IPS-18c (cell line): Measurements from ENCODE around the gene FAAP100.
"Not testable (repeated sequence)": the region's sequence is repeated elsewhere in the genome, so short reads cannot be mapped to it uniquely, and the experiment has no call there.

Experiments used
- H3K4me3 ChIP-seq: 2 replicates; pipeline ENCODE4 v1.7.0; 2013; ENCODE audit warnings: low read depth, mild to moderate bottlenecking, low read length, moderate library complexity; ENCODE audit not compliant: insufficient read depth
- H3K9me3 ChIP-seq: one replicate; pipeline ENCODE4 v1.6.1; 2013; ENCODE audit warnings: mild to moderate bottlenecking, low read length, moderate library complexity; ENCODE audit not compliant: control insufficient read depth, insufficient read depth

FAAP100 gene

DNA sequence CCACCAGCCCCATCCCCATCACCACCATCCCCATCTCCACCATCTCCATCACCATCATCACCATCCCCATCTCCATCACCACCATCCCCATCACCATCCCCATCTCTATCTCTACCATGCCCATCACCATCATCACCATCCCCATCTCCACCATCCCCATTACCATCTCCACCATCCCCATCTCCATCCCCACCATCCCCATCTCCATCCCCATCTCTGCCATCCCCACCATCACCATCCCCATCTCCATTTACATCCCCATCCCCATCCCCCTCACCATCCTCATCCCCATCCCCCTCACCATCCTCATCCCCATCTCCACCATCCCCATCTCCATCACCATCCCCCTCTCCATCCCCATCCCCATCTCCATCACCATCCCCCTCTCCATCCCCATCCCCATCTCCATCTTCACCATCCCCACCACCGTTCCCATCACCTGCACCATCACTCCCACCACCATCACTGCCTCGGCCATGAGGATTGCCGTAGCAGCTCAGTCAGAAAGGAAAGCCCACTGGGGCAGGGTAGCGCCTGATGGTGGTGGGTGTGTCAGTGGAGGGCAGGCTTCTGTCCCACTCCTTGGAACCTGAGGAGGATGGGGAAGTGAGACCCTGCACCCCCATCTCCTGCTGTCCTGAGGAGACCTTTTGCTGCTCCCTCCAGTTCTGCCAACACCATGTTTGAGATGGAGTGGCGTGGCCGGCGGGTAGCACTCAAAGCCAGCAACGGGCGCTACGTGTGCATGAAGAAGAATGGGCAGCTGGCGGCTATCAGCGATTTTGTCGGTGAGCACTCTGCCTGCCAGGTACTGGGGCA, 16.5 kb downstream of the FAAP100 start:
- H3K4me3 ChIP-seq, result no peak overlapping the region
- H3K9me3 ChIP-seq, result no peaks in the 10 kb centered on the region

DNA sequence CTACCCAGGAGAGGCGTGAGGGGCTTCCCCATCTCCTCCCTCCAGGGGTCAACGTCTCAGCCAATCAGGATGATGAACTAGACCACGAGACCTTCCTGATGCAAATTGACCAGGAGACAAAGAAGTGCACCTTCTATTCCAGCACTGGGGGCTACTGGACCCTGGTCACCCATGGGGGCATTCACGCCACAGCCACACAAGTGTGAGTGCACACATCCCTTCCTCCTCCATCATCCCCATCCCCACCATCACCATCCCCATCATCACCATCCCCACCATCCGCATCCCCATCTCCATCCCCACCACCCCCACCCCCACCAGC, 17.2 kb downstream of the FAAP100 start:
- Histone ChIP-seq H3K4me3 (no peak overlapping the region), H3K9me3 (no peaks in the 10 kb centered on the region)

DNA sequence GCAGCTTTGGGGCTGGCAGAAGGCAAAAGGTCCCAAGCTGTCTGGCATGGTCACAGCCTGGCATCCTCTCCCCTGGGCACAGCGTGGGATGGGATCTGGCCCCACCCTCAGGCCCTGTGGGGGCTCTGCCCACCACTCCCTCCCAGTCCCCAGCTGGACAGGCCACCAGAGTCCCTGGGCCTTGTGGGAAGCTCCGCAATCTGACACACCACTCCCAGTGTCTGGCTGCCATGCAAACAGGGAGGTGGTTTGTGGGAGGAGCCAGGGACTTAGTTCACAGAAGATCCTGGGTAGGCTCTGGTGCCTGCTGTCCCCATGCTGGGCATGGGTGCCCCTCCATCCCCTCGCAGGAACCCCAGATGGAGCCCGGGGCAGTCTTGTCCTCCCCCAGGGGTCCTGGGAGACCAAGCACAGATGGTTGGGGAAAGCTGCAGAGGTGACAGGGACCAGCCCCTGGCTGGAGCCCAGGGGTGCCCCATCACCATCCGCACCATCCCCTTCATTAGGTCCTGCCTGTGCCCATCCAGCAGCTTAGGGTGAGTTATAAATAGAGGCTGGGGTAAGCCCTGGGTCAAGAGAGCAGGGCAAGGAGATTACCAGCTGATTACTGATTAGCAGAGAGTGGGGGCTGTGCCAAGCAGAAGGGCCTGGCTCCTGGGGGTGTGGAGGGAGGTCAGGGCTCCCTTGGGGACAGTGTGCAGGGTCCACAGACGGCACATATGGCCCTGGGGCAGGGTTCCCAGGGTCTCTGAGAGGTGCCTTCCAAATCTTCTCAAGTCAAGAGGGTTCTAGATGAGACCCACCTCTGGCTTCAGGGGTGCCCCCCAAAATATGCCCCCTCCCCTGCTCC, 17.8 kb downstream of the FAAP100 start:
- no peaks in the 10 kb centered on the region for H3K9me3 ChIP-seq

DNA sequence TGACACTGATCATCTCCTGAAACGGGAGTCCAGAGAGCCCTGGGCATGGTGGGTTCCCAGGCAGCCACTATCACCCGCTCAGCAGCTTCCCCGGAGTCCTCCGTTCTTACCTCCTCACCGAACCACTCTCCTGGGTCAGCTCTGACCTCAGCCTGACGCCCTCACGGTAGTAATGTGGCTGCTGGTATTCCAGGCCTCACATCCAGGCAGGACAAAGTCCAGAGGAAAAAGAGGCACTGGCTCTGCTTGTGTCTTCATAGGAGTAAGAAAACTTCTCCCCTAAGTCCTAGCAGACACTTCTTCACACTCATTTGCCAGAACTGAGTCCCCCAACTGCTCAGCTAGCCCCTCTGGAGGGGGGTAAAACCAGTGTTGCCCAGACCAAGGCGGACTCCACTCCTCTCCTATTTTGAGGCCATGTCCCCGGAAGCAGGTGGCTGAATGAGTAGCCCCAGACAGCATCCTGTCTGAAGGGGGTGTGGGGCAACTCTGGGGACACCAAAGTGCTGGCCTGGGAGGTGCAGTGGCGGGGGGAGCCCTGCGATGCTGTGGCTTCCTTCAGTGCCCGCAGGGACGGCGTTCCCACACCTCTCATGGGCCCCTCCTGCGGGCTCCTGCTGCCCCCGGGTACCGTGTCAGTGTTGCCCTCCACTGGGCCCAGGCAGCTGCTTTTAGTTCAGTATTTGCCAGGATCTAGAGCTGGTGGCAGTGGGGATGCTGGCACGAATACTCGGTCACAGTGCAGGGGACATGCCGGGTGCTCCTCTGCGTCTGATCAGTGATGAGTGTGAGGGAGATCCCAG, 18.6 kb downstream of the FAAP100 start:
- Histone ChIP-seq H3K9me3 (no peaks in the 10 kb centered on the region), H3K4me3 (no peak overlapping the region)

More for the DNA sequence above, 17.8 kb downstream of the FAAP100 start:
- no peak overlapping the region for H3K4me3 ChIP-seq

DNA sequence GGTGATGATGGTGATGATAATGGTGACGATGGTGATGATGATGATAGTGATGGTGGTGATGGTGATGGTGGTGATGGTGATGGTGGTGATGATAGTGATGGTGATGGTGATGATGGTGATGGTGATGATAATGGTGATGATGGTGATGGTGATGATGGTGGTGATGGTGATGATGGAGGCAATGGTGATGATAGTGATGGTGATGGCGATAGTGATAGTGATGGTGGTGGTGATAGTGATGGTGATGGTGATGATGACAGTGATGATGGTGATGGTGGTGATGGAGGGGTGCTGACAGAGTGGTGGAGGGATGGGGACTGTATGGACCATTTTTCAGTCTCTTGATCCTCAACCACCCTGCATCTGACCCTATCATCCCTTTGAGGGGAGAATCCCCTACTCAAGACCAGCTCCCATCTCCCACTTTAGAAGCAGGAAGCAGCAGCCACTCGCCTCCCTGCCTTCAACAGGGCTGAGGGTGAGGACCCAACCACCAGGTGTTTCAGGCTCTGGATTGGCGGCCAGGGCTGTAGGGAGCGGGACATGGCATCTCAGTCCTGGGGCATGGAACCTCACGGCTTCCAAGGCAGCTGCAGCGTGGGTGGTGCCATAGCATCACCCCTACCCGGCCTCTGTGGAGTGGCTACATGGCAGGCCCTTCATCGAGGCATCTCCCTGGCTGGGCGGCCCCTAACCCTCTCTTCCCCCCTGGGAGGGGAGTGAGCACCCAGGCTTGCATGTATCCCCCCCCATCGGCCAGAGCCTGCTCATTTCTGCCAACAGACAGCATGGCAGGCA, 19.5 kb downstream of the FAAP100 start:
- Histone ChIP-seq H3K9me3 (no peaks in the 10 kb centered on the region), H3K4me3 (no peak overlapping the region)

DNA sequence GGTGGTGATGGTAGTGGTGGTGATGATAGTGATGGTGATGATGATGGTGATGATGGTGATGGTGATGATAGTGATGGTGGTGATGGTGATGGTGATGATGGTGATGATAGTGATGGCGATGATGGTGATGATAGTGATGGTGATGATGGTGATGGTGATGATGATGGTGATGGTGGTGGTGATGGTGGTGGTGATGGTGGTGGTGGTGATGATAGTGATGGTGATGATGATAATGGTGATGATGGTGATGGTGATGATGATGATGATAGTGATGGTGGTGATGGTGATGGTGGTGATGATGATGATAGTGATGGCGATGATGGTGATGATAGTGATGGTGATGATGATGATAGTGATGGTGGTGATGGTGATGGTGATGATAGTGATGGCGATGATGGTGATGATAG, 20.2 kb downstream of the FAAP100 start:
- H3K9me3 ChIP-seq, H3K4me3 ChIP-seq: not testable (repeated sequence)

DNA sequence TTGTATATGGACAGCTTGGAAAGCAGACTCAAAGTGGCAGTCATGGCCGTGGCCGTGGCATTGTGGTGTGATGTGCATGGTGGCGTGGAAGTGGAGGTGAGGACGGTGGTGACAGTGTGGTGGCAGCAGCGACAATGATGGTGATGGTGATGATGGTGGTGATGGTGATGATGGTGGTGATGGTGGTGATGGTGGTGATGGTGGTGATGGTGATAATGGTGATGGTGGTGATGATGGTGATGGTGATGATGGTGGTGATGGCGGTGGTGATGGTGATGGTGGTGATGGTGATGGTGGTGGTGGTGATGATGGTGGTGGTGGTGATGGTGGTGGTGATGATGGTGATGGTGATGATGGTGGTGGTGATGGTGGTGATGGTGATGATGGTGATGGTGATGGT, 21.1 kb downstream of the FAAP100 start:
- H3K9me3 ChIP-seq, H3K4me3 ChIP-seq: not testable (repeated sequence)

DNA sequence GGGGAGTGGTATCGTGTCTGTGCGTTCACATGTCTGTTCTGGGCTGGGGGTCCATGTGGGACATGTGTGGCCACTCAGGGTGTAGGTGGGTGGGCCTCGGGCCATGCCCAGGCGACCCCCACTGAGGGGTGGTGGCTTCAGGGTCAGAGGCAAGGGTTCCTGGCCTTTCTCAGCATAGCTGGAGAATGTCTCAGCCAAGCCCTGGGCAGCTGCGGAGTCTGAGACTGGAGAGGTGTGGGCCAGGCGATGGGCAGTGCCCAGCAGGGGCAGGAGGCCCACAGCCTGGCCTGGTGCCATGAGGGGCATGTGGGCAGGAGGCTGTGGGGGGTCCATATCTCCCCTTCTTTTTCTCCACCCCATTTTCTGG, 22.7 kb downstream of the FAAP100 start:
- no peaks in the 10 kb centered on the region for H3K9me3 ChIP-seq
- H3K4me3 ChIP-seq, result no peak overlapping the region

DNA sequence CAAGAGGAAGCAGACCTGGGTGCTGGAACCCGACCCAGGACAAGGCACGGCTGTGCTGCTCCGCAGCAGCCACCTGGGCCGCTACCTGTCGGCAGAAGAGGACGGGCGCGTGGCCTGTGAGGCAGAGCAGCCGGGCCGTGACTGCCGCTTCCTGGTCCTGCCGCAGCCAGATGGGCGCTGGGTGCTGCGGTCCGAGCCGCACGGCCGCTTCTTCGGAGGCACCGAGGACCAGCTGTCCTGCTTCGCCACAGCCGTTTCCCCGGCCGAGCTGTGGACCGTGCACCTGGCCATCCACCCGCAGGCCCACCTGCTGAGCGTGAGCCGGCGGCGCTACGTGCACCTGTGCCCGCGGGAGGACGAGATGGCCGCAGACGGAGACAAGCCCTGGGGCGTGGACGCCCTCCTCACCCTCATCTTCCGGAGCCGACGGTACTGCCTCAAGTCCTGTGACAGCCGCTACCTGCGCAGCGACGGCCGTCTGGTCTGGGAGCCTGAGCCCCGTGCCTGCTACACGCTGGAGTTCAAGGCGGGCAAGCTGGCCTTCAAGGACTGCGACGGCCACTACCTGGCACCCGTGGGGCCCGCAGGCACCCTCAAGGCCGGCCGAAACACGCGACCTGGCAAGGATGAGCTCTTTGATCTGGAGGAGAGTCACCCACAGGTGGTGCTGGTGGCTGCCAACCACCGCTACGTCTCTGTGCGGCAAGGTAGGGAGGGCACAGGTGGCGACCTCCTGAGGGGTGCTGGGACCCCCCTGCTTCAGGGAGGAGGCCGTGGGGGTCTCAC, 23.3 kb downstream of the FAAP100 start:
- H3K4me3 ChIP-seq, result no peak overlapping the region
- H3K9me3 ChIP-seq, result no peaks in the 10 kb centered on the region

DNA sequence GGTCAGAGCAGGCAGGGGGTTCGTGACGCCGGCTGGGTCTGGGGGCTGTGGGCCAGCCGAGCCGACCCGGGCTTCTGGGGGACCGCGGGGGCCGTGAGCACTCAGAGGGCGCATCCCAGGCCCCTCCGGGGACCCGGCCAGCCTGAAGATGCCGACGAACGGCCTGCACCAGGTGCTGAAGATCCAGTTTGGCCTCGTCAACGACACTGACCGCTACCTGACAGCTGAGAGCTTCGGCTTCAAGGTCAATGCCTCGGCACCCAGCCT, 23.8 kb downstream of the FAAP100 start:
- no peaks in the 10 kb centered on the region for H3K9me3 ChIP-seq
- H3K4me3 ChIP-seq, result no peak overlapping the region

DNA sequence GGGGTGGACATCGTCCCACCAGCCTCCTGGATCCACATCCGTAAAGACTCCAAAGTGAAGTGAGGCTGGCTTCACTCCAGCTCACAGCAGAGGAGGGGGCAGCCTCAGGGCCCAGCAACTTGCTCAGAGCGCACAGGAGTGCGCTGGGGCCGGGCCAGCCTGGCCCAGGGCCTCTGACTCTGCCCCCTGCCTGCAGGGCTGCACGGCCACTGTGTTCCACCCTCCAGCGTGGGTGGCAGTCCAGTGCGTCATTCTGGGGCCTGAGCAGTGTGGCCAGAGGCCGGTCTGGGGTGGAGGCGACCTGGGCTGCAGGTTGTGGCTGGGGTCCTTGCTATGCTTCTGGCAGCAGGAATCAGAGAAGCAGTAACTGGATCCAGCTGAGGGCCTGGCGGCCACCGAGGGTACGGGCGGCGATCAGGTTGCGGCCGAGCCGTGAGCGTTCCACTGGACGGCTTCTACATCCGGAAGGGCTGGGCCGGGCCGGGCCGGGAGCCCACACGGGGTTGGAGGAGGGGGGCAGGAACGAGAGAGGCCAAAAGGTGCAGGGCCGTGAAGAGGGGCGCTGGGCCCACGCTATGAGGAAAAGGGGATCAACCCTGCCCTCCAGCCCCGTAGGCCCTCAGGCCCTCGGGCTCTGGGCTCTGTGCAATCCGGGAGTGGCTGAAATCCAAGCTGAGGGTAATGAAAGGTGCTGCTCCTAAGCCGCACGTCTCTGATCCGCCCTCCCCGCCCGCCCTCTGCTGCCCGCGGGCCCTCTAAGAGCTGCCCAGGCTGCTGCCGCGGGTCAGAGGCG, 24.4 kb downstream of the FAAP100 start, which contains the start of gene FSCN2:
TSS of gene FSCN2 (plus strand) at position 787 of the 793 bp plus-strand sequence. CDS start 155 bp downstream, outside the sequence.
- H3K4me3 ChIP-seq, result no peak within 1 kb of the TSS
- no peaks in the 10 kb centered on the region for H3K9me3 ChIP-seq

DNA sequence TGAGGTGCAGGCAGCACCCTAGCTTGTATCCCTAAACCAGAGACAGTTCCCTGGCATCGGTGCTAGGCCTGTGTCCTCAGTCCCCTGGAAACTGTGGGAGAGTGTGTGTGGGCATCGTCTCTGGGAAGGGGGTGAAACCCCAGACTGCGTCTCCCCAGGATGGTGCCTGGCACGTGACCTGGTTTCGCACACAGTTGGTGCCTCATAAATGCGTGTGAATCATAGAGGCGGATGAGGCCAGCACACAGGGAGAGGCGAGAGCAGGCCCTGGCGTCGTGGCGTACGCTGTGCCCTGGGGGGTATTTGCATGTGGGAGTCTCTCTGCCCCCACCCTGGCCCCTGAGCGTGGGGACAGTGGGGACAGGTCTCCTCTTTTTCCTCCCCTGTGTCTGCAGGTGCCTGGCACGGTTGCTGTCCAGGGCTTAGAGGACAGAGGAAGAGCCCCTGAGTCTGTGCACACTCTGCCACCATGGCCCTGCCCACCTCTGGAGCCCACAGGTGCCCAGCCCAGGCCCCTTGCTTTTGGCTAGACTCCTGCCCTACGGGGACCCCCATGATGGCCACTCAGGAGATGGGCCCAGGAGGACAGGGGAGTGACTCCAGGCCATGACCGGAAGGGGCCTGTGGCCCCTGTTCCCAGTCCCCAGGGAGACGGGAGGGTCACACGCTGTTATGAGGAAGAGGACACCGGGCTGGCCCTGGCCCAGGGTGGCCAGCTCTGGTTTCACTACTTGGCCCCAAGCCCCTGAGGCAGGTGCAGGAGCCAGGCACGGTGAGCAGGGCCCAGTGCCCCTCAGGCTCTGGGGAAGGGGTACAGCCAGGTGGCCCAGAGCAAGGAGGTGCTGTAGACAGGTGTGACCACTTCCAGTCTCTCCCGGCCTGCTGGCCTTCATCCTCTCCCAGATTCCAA, 25.2 kb downstream of the FAAP100 start:
- no peak overlapping the region for H3K4me3 ChIP-seq
- H3K9me3 ChIP-seq, result no peaks in the 10 kb centered on the region

DNA sequence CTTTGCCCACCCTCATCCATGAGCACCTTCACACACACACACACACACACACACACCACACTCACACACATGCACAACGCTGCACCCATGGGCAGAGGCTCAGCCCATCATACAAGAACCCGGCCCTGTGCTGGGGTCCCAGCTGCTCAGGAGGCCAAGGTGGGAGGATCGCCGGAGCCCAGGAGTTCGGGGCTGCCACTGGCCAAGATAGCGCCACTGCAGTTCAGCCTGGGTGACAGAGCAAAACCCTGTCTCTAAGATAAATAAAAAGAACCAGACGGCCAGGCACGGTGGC, 27.3 kb downstream of the FAAP100 start:
- Histone ChIP-seq H3K9me3 (no peaks in the 10 kb centered on the region), H3K4me3 (no peak overlapping the region)

DNA sequence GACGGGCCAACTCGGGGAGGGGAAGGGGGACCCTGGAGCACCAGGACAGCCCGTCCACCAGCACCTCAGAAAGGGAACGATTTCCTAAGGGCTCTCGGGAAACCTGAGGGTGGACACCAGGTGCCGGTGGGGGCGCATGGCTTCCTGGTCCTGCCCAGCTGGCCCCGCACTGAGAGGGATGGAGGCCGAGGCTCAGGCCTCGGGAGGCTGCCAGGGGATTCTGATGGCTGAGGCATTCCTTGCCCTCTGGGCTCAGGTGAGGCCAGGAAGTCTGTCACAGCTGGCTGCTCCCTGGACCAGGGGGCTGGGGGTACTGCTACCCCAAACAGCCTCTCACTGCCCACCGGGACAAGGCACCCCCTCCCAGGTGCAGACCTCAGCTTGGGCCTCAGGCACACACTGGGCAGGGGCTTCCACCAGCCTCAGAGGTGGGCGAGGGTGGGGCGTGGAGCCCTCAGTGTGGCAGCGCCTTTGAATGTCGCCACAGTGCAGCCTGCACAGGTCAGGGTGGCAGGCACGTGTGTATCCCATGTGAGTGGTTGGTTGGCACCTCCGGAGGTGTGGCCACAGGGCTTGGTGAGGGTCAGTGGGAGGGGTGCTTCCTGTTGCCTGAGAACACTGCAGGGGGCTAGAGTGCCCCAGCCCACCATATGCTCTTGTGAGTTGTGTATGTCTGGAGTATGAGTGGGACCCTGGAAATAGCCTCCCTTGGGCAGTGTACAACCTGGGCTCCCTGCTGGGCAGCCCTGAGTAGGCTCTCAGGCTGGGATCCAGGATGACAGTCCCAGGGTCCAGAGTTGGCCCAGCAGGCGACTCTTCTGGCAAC, 27.9 kb downstream of the FAAP100 start:
- Histone ChIP-seq H3K4me3 (no peak overlapping the region), H3K9me3 (no peaks in the 10 kb centered on the region)
